Neural cell (in vitro differentiated cells): Measurements from ENCODE around the gene SFRP4.
"Not testable (repeated sequence)": the region's sequence is repeated elsewhere in the genome, so short reads cannot be mapped to it uniquely, and the experiment has no call there.

Experiments
- EP300 ChIP-seq: fragments of 450-650 bp; conservative IDR thresholded peaks from 2 replicates; pipeline ENCODE4 v1.6.1; 2014; ENCODE audit warnings: antibody characterized with exemption, mild to moderate bottlenecking, moderate library complexity; ENCODE audit not compliant: poor library complexity, severe bottlenecking
- EZH2 ChIP-seq: fragments of 200-600, 300-800 bp; shearing (Covaris generic), sonication (generic); IDR thresholded peaks from 2 replicates; pipeline ENCODE4 v1.6.1; 2014; ENCODE audit warnings: antibody characterized with exemption, low read length, borderline replicate concordance, mild to moderate bottlenecking; ENCODE audit not compliant: insufficient read depth, poor library complexity, severe bottlenecking
- MXI1 ChIP-seq: fragments of 450-650 bp; conservative IDR thresholded peaks from 2 replicates; pipeline ENCODE4 v1.6.1; 2014; ENCODE audit warnings: antibody characterized with exemption, mild to moderate bottlenecking; ENCODE audit not compliant: poor library complexity, severe bottlenecking
- POLR2AphosphoS5 ChIP-seq: IDR thresholded peaks from 2 replicates; pipeline ENCODE4 v1.6.1; 2012
- RAD21 ChIP-seq: fragments of 450-650 bp; conservative IDR thresholded peaks from 2 replicates; pipeline ENCODE4 v1.6.1; 2014; ENCODE audit warnings: antibody characterized with exemption, mild to moderate bottlenecking, moderate library complexity
- SMC3 ChIP-seq: fragments of 450-650 bp; conservative IDR thresholded peaks from 2 replicates; pipeline ENCODE4 v1.6.1; 2014; ENCODE audit warnings: antibody characterized with exemption, mild to moderate bottlenecking, moderate library complexity; ENCODE audit not compliant: poor library complexity
- TAF1 ChIP-seq: IDR thresholded peaks from 2 replicates; pipeline ENCODE4 v1.6.1; 2012; ENCODE audit warnings: low read depth
- TF ChIP-seq, protein P1 (sequence below): fragments of 450-650 bp; IDR thresholded peaks from 2 replicates; pipeline ENCODE4 v1.5.1; 2014; ENCODE audit warnings: antibody characterized with exemption, mild to moderate bottlenecking, moderate library complexity; ENCODE audit not compliant: poor library complexity, severe bottlenecking
- TF ChIP-seq, protein P2 (sequence below): IDR thresholded peaks from 2 replicates; pipeline ENCODE4 v1.6.1; 2012; ENCODE audit warnings: borderline replicate concordance

DNA sequence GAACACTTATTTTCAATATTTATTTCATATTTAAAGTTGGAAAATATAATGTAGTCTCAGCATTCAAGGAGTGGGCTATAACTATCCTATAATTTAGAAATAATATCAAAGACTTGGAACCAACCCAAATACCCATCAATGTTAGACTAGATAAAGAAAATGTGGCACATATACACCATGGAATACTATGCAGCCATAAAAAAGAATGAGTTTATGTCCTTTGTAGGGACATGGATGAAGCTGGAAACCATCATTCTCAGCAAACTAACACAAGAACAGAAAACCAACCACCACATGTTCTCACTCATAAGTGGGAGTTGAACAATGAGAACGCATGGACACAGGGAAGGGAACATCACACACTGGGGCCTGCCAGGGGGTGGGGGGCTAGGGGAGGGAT is 37.6 kb upstream of the SFRP4 start:
- TF ChIP-seq, protein P1, sequence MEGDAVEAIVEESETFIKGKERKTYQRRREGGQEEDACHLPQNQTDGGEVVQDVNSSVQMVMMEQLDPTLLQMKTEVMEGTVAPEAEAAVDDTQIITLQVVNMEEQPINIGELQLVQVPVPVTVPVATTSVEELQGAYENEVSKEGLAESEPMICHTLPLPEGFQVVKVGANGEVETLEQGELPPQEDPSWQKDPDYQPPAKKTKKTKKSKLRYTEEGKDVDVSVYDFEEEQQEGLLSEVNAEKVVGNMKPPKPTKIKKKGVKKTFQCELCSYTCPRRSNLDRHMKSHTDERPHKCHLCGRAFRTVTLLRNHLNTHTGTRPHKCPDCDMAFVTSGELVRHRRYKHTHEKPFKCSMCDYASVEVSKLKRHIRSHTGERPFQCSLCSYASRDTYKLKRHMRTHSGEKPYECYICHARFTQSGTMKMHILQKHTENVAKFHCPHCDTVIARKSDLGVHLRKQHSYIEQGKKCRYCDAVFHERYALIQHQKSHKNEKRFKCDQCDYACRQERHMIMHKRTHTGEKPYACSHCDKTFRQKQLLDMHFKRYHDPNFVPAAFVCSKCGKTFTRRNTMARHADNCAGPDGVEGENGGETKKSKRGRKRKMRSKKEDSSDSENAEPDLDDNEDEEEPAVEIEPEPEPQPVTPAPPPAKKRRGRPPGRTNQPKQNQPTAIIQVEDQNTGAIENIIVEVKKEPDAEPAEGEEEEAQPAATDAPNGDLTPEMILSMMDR = not testable (repeated sequence)
- not testable (repeated sequence) for TF ChIP-seq EP300, RAD21, TAF1, POLR2AphosphoS5, EZH2, SMC3, MXI1
- TF ChIP-seq, protein P2, sequence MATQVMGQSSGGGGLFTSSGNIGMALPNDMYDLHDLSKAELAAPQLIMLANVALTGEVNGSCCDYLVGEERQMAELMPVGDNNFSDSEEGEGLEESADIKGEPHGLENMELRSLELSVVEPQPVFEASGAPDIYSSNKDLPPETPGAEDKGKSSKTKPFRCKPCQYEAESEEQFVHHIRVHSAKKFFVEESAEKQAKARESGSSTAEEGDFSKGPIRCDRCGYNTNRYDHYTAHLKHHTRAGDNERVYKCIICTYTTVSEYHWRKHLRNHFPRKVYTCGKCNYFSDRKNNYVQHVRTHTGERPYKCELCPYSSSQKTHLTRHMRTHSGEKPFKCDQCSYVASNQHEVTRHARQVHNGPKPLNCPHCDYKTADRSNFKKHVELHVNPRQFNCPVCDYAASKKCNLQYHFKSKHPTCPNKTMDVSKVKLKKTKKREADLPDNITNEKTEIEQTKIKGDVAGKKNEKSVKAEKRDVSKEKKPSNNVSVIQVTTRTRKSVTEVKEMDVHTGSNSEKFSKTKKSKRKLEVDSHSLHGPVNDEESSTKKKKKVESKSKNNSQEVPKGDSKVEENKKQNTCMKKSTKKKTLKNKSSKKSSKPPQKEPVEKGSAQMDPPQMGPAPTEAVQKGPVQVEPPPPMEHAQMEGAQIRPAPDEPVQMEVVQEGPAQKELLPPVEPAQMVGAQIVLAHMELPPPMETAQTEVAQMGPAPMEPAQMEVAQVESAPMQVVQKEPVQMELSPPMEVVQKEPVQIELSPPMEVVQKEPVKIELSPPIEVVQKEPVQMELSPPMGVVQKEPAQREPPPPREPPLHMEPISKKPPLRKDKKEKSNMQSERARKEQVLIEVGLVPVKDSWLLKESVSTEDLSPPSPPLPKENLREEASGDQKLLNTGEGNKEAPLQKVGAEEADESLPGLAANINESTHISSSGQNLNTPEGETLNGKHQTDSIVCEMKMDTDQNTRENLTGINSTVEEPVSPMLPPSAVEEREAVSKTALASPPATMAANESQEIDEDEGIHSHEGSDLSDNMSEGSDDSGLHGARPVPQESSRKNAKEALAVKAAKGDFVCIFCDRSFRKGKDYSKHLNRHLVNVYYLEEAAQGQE = not testable (repeated sequence)
